Measurements from ENCODE around the gene PABPC3.

The PABPC3 gene

GRCh38 chr13:25095851-25096453, at the start of gene PABPC3:
PABPC3 (plus strand) TSS chr13:25096136; CDS start chr13:25096199, 63 bp downstream.
- no peak for DNase-seq

DNA sequence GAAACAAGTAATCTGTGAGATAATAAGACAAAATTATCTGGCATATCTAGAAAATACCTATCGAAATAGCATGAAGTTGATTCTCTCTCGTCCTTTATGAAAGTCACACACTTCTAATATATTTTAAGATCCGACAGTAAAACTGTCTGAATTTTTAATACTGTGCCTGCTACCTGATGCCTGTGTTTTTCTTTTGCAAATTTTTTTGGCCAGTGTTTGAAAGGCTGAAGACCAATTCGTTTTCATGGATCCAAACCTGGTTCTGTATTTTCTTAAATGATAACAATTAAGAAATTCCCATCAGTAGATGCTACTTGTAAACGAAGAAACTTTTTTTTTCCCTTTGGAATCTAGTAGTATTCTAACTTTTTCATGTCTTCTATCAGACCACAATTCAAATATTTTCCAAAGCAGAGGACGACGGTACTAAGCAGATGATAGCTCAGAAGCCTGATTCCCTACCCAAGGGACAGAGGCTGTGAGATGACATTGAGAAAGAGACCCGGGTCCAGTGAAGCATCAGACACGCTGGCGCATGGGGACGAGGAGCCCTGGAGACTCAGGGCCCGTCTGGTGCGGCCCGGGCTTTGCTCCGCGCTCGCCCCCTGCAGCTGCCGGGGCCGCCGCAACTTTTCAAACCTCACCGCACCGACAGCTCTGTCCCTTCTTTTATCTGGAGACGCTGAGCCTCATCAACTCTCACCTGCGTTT, 49.5 kb upstream of the PABPC3 start:
- DNase-seq, result no peak

GRCh38 chr13:25046985-25047511, 48.9 kb upstream of the PABPC3 start:
- no peak for DNase-seq

DNA sequence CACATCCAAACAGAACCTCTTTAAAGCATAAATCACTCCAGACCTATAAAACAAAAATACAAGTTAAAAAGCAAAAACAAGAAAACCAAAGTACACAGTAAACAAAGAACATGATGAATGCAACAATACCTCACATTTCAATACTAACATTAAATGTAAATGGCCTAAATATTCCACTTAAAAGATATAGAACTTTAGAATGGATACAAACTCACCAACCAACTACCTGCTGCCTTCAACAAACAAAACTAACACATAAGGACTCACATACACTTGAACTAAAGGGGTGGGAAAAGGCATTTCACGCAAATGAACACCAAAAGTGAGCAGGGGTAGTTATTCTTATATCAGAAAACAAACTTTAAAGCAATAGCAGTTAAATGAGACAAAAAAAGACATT, 44.9 kb upstream of the PABPC3 start:
- DNase-seq, result no peak

GRCh38 chr13:25059166-25059565, 36.8 kb upstream of the PABPC3 start:
- no peak for DNase-seq

- DNase-seq, result no peak
Measured at GRCh38 chr13:25059958-25060357, 36.0 kb upstream of the PABPC3 start.

GRCh38 chr13:25062479-25062878, 33.5 kb upstream of the PABPC3 start:
- no peak for DNase-seq

- DNase-seq, result no peak
Measured at GRCh38 chr13:25064396-25064795, 31.5 kb upstream of the PABPC3 start.

- no peak for DNase-seq
Measured at GRCh38 chr13:25065974-25066770, 29.8 kb upstream of the PABPC3 start.

GRCh38 chr13:25067064-25067463, 28.9 kb upstream of the PABPC3 start:
- no peak for DNase-seq

DNA sequence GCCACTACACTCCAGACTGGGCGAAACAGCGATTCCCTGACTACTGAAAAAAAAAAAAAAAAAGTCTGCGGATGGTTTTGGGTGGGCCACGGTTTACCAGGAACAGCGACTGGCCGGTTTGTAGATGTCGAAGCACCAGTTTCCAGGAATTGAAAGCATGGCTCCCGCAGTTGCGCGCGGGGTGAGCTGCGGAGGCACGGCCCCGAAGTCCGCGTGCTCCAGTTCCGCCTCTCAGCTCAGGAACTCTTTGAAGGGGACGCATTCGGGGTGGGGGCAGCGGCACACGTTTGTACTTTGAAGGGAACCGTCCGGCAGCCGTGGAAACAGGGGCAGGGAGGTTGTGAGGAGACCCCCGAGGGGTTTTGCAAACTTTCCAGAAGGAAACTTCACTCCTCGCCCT, 27.1 kb upstream of the PABPC3 start:
- no peak for DNase-seq

DNA sequence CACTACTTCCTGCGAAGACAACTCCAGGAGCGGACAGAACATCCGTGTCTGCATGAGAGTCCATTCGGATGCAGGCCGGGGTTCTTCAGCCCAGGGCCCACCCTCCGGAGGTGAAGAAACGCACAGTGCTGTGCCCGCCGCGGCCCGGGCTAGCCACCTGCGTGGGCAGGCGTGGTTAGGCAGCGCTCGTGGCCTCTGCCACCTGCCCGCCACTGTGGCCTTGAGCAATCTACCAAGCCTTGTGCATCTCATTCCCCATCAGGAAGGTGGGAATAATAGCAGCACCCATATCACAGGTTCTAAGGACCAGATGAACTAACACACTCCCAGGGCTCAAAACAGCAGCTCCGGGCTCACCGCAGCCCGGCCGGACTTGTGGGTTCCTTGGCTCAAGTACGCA, 26.7 kb upstream of the PABPC3 start:
- no peak for DNase-seq

- no peak for DNase-seq
Measured at GRCh38 chr13:25069911-25070310, 26.0 kb upstream of the PABPC3 start.

- DNase-seq, result no peak
Measured at GRCh38 chr13:25080773-25081172, 15.2 kb upstream of the PABPC3 start.

DNA sequence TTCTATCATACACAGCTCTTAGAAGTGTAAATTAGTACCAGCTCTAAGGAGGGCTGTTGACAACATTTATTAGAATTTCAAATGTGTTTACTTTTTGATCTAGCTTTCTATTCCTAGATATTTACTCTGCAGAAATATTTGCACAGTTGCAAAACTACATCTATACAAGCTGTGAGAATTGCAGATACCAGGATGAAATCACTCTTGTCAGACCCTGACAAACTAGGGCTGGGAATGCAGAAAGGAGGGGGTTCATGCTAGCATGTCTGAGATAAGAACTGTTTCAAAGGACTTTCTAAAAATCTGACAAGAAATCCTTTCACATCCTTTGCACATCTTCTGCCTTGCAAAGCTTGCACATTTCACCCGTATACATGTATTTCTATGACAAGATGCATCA, 11.8 kb upstream of the PABPC3 start:
- no peak for DNase-seq

DNA sequence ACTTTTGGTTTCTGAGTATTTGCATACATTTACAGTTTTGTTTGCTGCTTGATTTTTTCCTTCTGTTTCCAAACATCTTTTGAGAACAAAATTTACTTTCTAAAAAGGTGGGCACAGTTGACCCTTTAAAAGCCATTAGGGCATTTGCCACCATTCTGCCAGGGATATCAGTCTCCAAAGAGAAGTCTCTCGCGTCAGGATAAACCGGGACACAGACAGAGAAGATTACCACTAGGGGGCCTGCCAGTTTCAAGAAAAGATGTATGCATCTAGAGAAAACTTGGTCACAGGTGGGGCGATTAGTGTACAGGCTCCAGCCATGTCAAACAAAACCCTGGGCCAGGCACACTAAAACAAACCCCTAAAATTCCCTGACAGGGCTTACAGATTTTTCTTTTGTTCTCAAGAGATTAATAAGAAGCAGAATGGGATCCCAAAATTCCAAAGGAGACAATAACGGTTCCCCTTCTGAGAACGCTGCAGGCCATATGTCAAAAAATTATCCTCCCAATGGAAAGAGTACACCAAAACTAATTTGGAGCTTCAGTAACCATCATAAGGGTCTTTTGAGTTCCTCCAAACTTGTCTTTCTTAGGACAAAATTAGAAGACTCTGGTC, 10.7 kb upstream of the PABPC3 start:
- no peak for DNase-seq

GRCh38 chr13:25088562-25089221, 7.2 kb upstream of the PABPC3 start:
- no peak for DNase-seq

GRCh38 chr13:25097426-25097825, 1.5 kb downstream of the PABPC3 start:
- DNase-seq, result no peak

- DNase-seq, result no peak
Measured at GRCh38 chr13:25103711-25104110, 7.8 kb downstream of the PABPC3 start.

DNA sequence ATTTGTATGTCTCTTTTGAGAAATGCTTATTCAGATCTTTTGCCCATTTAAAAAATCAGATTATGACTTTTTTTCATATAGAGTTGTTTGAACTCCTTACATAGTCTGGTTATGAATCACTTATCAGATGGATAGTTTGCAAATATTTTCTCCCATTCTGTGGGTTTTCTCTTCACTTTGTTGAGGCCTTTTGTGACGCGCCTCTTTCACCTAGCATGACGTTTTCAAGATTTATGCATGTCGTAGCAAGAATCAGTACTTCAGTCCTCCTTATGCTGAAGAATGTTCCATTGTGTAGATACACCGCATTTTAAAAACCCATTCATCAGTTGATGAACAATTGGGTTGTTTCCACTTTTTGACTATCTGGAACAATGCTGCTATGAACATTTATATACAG, 13.4 kb downstream of the PABPC3 start:
- DNase-seq, result no peak

DNA sequence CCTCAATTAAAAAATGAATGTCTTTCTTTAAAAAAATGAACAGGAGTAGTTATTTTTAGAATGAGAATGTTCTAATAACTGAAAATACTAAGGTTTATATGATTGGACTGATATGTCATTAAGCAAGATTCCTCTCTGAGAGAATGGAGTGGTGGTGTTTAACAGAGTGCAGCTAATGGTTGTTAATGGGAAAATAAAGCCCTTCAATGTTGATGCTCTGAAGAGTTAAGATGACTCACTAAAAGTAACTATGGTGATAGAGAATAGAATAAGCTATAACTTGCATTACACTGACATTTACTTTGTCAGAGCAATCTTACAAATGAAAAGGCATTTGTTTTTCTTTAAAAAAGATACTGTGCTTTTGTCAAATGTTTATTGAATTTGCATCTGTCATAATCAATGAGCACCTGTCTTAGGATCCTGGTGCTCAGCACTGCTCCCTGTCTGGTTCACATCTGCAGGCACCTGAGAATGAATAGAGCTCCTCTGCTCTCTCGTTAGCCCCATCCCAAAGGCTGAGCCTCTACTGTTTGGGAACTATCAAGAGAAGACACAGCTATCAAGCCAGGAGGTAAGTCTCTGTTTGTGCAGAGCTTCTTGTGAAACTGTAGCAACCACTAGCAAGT, 15.1 kb downstream of the PABPC3 start:
- no peak for DNase-seq

DNA sequence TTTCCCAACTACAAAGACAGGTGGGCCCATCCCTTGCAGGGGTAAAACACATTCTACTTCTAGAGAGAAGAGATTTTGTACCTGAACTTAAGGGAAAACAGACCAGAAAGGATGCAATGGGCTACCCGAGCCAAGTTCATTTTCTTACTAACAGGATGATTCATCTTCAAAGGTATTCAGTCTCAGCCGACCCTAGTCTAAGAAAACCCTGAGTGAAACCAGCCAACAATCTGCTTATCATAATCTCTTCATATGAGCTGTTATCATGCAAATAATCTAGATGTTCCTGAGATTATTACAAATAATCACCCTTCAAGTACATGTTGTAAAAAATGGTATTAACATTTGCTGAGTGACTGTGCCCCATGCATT, 15.6 kb downstream of the PABPC3 start:
- DNase-seq, result no peak

All from CD4-positive, alpha-beta T cell treated with Interleukin-17A for 4 hours (primary cell).